ENCODE data around the gene CGNL1.

CGNL1 gene

GRCh38 chr15:57580866-57581265 lies 204.6 kb downstream of the CGNL1 start:
- DNase-seq, result no peak

DNA sequence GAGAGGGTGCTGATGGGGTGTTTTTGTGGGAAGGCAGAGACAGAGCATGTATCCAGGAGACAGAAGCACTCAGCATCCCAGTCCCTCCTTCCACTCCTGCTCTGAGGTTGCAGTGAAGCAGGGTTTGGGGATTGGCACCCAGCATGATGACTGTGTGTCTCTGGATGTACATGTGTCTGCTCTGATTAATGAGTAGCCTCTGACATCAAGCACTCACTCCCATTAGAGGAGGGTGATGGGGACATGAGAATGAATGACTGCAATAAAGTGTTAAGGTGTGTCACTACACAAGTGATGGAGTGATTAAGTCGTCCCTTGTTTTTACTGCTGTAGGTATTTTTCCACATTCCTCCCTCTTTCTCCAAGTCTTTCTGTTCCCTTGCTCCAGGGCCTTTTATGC lies 205.8 kb downstream of the CGNL1 start:
- no peak for DNase-seq

DNA sequence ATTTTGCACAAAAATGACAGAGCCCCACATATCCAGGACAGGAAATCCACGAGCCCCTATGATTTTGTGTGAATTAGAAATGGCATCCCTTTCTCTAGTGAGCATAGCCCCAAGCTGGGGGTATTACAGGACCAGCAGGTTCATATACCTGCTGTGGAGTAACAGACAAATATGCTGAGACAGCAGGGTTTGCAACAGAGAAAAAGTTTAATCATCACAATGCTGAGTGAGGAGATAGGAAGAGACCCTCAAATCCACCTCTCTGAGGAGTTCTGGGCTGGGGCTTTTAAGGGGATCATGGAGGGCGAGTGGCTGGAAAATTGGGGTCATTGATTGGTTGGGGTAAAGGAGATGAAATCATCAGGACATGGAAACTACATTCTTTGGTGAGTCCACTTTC lies 207.0 kb downstream of the CGNL1 start:
- DNase-seq, result no peak

DNA sequence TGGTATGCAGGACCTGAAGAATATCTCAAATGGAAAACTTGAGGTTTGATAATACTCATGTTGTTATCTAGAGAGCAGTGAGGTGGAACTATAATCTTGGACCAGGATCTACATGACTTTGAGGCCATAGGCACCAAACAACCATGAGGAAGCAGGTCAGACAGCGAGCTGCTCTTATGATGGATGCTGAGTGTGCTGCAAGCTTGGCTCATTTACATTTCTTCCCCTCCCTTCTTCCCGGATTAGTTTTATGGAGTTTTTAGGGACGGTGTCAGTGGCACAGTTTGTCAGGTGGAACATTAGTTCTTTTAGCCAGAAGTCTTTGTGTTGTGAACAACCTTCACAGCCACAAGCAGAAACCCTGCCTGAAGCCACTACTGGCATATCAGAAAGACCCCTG lies 207.4 kb downstream of the CGNL1 start:
- DNase-seq, result no peak

DNA sequence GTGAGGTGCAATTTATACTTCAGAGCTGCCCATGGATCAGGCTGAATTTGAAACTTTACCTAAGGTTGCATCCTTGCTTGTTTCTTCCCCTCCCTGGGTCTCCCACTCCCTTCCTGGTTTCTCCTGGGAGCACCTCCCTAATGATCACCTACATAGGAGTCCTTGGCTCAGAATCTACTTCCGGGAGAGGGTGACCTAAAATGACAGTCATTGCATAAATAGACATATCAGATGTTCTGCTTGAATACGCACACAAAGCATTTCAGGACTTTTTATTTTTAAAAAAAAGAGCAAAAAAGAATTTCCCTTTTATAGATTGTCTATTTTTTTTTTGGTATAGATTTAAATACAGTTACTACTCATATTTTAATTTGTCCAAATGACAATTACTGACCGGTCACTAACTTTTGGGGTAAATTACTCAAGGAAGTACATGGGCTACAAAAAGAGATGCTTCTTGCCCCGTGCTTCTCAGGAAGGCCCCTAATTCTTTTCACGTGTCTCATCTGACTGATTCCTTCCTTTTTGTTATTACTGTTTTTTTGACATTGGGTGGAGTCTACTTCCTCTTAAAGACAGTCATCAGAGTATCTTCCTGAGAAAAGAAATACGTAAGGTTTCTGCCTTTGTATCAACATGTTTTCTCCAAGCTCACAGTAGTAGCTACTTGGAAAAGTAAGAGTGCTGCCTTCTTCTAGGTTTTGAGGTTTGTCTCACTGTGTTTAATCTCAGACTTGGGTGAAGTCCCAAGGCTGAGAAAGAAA lies 210.5 kb downstream of the CGNL1 start:
- DNase-seq, result no peak

DNA sequence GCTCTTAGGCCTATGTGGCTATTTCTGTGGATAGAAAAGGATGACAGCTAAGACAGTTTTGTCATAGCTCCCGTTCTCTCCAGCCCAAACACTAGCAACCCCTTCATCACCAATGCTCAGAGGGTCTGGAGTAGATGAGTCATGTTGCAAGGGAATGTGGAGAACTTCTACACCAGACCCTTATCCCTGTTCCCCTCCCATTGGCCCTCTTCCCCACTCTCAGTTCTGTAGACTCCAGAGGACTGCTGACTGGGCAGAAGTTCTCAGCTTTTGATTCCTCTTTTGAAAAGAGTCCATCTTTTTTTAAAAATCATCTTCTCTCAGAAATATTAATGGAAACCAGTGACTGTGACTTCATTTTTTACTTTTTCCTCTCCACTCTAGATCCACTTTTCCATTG lies 213.0 kb downstream of the CGNL1 start:
- DNase-seq, result no peak

- no peak for DNase-seq
Measured at GRCh38 chr15:57589754-57590153, 213.4 kb downstream of the CGNL1 start.

DNA sequence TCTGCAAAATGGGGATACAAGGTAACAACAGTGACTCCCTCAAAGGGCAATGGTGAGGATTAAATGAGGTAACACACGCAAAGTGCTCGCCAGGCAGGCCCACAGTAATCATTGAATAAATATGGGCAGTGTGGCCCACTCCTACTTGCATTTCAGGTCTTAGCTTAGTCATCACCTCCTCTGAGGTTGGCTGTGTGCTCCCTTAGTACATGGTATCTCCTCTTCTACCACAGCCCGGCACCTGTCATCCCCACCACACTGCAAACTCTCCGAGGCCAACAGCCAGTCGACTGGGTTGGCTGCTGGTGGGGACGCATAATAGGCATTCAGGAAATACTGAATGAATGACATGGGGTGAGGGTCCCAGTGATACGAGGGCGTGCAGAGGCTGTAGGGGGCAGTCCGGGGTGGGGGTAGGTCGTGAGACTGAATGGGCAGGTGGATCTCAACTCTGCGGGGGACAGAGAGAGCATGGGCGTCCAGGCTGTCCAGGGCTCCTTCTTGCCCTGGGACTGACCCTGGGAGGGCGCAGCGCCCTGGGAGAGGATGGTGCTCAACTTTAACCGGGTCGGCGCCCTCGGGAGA lies 215.0 kb downstream of the CGNL1 start:
- no peak for DNase-seq

DNA sequence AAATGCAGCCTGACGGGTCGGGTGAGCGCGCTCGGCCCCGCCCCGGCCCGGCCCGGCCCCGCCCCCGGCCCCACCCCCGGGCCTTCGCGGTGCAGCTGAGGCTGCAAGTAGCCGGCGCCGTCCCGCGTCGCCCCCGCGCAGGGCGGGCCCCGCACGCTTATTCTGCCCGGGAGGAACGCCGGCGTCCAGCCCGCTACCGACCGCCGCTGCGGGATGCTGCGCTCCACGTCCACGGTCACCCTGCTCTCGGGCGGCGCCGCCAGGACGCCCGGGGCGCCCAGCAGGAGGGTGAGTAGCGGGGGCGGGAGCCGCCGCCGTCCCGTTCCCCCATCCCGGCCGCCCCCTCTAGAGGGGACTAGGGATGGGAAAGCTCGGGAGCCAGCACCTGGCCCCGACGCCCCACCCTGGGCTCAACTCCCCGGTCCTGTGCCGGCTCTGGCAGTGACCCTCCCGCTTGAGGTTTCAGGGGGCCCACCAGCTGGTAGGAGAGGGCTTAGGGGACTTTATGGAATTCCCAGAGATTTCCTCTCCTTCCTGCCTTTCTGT lies 215.6 kb downstream of the CGNL1 start, which contains the start of gene MYZAP:
TSS of gene MYZAP (plus strand) at position 83 of the 546 bp plus-strand sequence. CDS start at position 214, 131 bp downstream.
- no peak for DNase-seq

GRCh38 chr15:57592426-57592825 lies 216.1 kb downstream of the CGNL1 start:
- no peak for DNase-seq

GRCh38 chr15:57592836-57593420 lies 216.6 kb downstream of the CGNL1 start:
- DNase-seq, result no peak

GRCh38 chr15:57594479-57594878 lies 218.2 kb downstream of the CGNL1 start:
- no peak for DNase-seq

GRCh38 chr15:57595011-57595866 lies 218.9 kb downstream of the CGNL1 start:
- DNase-seq, result no peak

GRCh38 chr15:57596301-57596855 lies 220.1 kb downstream of the CGNL1 start:
- no peak for DNase-seq

GRCh38 chr15:57596978-57597377 lies 220.7 kb downstream of the CGNL1 start:
- DNase-seq, result no peak

DNA sequence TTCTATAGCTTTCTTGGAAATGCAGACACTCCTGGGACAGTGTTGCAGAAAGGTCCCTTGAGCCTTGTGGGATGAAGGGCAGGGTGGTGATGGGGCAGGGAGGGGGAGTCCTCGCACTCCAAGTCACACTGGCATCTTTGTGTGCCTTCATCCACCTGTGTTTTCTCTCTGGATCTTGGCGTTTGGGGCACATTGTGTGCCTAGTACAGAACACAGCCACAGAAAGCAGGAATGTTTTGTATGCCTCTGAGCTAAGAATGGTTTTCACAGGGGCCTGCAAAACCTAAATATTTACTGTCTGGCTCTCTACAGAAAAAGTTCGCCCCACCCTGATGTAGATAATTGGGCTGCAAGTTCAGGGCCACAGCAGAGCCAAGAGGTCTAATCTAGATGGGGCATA lies 221.1 kb downstream of the CGNL1 start:
- no peak for DNase-seq

- no peak for DNase-seq
Measured at GRCh38 chr15:57598346-57598745, 222.0 kb downstream of the CGNL1 start.

DNA sequence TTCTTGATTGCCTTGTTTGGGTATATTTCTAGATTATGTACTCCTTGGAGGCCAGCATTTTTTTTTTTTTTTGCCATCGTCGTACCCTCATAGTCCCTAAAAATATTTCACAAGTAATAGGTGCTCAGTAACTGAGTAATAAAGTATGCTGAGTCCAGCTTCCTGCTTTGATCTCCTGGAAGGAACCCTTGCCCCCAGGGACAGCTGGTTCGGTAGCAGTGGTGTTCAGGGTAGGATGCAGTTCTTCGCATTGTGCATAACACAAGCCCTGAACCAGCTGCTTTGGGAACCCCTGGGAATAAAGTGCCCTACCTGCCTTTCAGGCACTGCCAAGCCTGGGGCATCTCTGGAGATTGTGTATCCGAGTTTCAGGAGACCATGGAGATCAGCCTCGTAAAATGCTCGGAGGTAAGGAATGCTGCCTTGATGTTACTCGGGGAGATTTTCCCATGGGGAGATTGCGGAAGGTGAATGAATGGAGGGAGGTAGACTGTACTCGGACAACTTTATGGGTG lies 223.0 kb downstream of the CGNL1 start:
- DNase-seq, result no peak

GRCh38 chr15:57600197-57600596 lies 223.9 kb downstream of the CGNL1 start:
- DNase-seq, result no peak
